AG04450 (cell line): ENCODE data around the gene TMEM8B. TPM values are rescaled to one million over a fixed set of nuclear protein-coding genes. Genes with fewer than 3 reads are reported as not detected.

ENCODE experiments used
- CTCF ChIA-PET: fragments of 300-600, 350-600 bp; formaldehyde crosslinking; extraction: SDS; loops from one replicate; lab custom pipeline; 2022; ENCODE audit warnings: antibody characterized with exemption, inconsistent platforms; lab: Charles Lee
- POLR2A ChIA-PET: fragments of 350-600 bp; formaldehyde crosslinking; extraction: SDS; loops from one replicate; lab custom pipeline; 2021; ENCODE audit warnings: antibody characterized with exemption, inconsistent platforms; lab: Yijun Ruan, JAX
- DNase-seq: peaks from one replicate; pipeline ENCODE4 v3.0.0-alpha.2; 2011; ENCODE audit warnings: low read depth, low spot score
- H3K27ac ChIP-seq: one replicate; pipeline ENCODE4 v1.5.1; 2012; ENCODE audit warnings: low read depth, low read length, control low read depth
- H3K27me3 ChIP-seq: one replicate; pipeline ENCODE4 v1.6.0; 2012; ENCODE audit warnings: low read length; ENCODE audit not compliant: control insufficient read depth, insufficient read depth
- H3K4me3 ChIP-seq: 2 replicates; pipeline ENCODE4 v1.5.1; 2011; ENCODE audit warnings: mild to moderate bottlenecking, low read depth, low read length, control low read depth
- H3K9me3 ChIP-seq: 2 replicates; pipeline ENCODE4 v1.5.1; 2012; ENCODE audit warnings: low read length; ENCODE audit not compliant: control insufficient read depth, insufficient read depth
- polyA plus RNA-seq: library from polyadenylated mRNA; depleted of rRNA; stranded (reverse); fragments of >200 nt; gene quantifications from 2 replicates; pipeline ENCODE4 v1.2.3, GENCODE V29; 2011
- TF ChIP-seq, protein P1 (sequence below): IDR thresholded peaks from 2 replicates; pipeline ENCODE4 v1.5.1; 2011; ENCODE audit warnings: low read depth, low read length, control low read depth, inconsistent platforms

TMEM8B gene
- polyA plus RNA-seq, 1 experiment = 3.3 TPM

DNA sequence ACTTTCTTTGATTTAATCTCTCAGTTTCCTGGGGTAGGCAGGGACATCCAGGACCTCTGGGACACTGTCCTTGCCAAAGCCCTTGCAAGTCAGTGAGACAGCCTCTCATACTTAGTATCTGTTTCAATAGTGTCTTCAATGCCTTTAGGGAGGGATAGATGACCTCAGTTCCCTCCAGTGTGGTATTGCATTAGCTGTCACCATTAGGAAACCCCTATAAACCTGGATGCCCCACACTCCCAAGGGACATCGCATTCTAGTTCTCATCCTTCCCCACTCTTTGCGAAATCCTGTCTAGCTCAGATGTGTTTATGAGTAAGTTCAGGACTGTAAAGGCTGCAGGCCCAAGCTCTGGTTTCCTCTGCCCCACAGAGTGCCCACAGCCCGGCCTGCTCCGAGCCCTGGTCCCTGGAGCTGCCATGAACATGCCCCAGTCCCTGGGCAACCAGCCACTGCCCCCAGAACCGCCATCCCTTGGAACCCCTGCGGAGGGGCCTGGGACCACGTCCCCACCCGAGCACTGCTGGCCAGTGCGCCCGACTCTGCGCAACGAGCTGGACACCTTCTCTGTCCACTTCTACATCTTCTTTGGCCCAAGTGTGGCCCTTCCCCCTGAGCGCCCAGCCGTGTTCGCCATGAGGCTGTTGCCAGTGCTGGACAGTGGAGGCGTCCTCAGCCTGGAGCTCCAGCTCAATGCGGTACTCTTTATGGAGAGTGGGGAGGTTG lies 13.2 kb downstream of the TMEM8B start:
- no peak for DNase-seq
- H3K4me3 ChIP-seq = no peak overlapping the region
- TF ChIP-seq, protein P1, sequence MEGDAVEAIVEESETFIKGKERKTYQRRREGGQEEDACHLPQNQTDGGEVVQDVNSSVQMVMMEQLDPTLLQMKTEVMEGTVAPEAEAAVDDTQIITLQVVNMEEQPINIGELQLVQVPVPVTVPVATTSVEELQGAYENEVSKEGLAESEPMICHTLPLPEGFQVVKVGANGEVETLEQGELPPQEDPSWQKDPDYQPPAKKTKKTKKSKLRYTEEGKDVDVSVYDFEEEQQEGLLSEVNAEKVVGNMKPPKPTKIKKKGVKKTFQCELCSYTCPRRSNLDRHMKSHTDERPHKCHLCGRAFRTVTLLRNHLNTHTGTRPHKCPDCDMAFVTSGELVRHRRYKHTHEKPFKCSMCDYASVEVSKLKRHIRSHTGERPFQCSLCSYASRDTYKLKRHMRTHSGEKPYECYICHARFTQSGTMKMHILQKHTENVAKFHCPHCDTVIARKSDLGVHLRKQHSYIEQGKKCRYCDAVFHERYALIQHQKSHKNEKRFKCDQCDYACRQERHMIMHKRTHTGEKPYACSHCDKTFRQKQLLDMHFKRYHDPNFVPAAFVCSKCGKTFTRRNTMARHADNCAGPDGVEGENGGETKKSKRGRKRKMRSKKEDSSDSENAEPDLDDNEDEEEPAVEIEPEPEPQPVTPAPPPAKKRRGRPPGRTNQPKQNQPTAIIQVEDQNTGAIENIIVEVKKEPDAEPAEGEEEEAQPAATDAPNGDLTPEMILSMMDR = no peak
- H3K27ac ChIP-seq = no peak overlapping the region
- CTCF ChIA-PET = interaction anchor here (0.6 to 1.4 kb wide), 2 partner anchors 13 to 40 kb away, joined by 5 to 7 read pairs; partner anchors contain the start of genes FAM221B and TMEM8B
- H3K9me3 ChIP-seq = no peaks in the 10 kb centered on the region; the same call in 1 of the 2 replicates
- POLR2A ChIA-PET = interaction anchor here (0.6 kb wide), 1 partner anchor 54 kb away, joined by 4 read pairs; no protein-coding TSS in a partner anchor
- H3K27me3 ChIP-seq = no peaks in the 10 kb centered on the region

GRCh38 chr9:35842795-35843194 lies 13.8 kb downstream of the TMEM8B start:
- Histone ChIP-seq H3K4me3 (no peak overlapping the region), H3K27me3 (no peaks in the 10 kb centered on the region), H3K27ac (no peak overlapping the region), H3K9me3 (no peaks in the 10 kb centered on the region; the same call in 1 of the 2 replicates)
- CTCF ChIA-PET = interaction anchor here (0.6 to 1.4 kb wide), 2 partner anchors 14 to 39 kb away, joined by 5 to 7 read pairs; partner anchors contain the start of genes FAM221B and TMEM8B
- TF ChIP-seq, protein P1 = no peak
- POLR2A ChIA-PET = interaction anchor here (0.6 kb wide), 1 partner anchor 55 kb away, joined by 4 read pairs; no protein-coding TSS in a partner anchor
- DNase-seq = no peak

DNA sequence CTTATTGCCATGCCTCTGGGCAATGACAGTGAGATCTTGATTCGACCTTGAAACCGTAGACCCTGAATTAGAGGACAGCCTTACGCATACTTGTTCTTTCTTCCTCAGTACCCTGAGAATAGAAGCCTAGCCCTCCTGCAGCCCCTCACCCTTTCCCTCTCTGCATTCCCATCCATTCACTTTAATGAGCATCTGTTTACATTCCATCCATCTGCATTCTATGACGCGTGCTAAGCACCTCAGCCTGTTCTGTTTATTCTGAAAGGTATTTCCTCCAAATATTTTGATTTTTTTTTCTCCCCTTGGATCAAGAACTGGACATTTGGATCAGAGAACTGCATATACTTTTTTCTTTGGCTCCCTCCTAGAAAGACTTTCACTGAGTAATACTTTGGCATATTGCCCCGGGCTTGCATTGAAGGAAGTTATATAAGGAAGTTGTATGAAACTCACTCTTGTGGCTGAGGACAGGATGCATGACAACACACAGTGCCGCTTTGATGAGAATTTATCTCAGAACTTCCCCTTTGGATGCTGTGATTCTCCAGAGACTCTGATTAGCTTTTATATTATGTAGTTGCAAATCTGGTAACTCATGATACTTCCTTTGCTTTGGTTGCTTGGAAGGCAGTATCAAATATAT lies 15.7 kb downstream of the TMEM8B start:
- ChIA-PET POLR2A (interaction anchor here (0.6 kb wide), 1 partner anchor 9 kb away, joined by 4 read pairs; no protein-coding TSS in a partner anchor), CTCF (interaction anchor here (1.7 to 2.1 kb wide), 2 partner anchors 18 to 37 kb away, joined by 7 to 15 read pairs; no protein-coding TSS in a partner anchor)
- Histone ChIP-seq H3K27me3 (no peaks in the 10 kb centered on the region), H3K9me3 (no peaks in the 10 kb centered on the region; the same call in 1 of the 2 replicates), H3K4me3 (no peak overlapping the region), H3K27ac (peak overlapping the region; percentile 75)
- TF ChIP-seq, protein P1 = no peak
- peak; percentile 77 for DNase-seq

- no peak overlapping the region for H3K4me3 ChIP-seq
- no peaks in the 10 kb centered on the region; the same call in 1 of the 2 replicates for H3K9me3 ChIP-seq
- TF ChIP-seq, protein P1 = no peak
- CTCF ChIA-PET = interaction anchor here (1.7 to 2.1 kb wide), 2 partner anchors 19 to 36 kb away, joined by 7 to 15 read pairs; no protein-coding TSS in a partner anchor
- no peak overlapping the region for H3K27ac ChIP-seq
- POLR2A ChIA-PET = interaction anchor here (0.6 kb wide), 1 partner anchor 166 kb away, joined by 5 read pairs; no protein-coding TSS in a partner anchor
- no peaks in the 10 kb centered on the region for H3K27me3 ChIP-seq
- DNase-seq = no peak
Observed at GRCh38 chr9:35845824-35846771, 17.1 kb downstream of the TMEM8B start.
